ENCODE measurements around the gene NOX5. TPM values are rescaled to one million over a fixed set of nuclear protein-coding genes. Genes with fewer than 3 reads are reported as not detected.

The NOX5 gene
- total and polyA plus RNA-seq, 2 of the 13 experiments (the other 11 are each of a cell fraction or from before 2014, with no cell fraction given) = not detected

GRCh38 chr15:69035918-69036258, 21.4 kb downstream of the NOX5 start:
- H3K36me3 ChIP-seq (replicated peaks in 1 of 2; ENCODE audit: control insufficient read depth in 1 of 2, insufficient read depth in 2 of 2, low read length in 2 of 2) = no peaks in the 10 kb centered on the region
- in situ Hi-C loops (cut with HindIII; ENCODE audit: extremely low pct_ligation_motif_present, low pct_unique_long_range_greater_than_20kb) (no loop called here), intact Hi-C loops (cut with micrococcal nuclease; ENCODE audit: unreplicated experiment) (no loop called here)
- TF ChIP-seq ZNF841 (CRISPR knock-in tag; IDR thresholded peaks at IDR 0.05; ENCODE audit: borderline replicate concordance) (no peak), ZNF790 (CRISPR knock-in tag; IDR thresholded peaks at IDR 0.05; ENCODE audit: borderline replicate concordance) (no peak), ZNF629 (CRISPR knock-in tag; conservative IDR thresholded peaks at IDR 0.05) (0 out of 2 replicates have a peak, but pooled peaks have one; percentile 25), REL (CRISPR knock-in tag; conservative IDR thresholded peaks at IDR 0.05) (no peak), SMC3 (IDR thresholded peaks at IDR 0.05; ENCODE audit: low read length) (peak; percentile 0; the same call in 1 of the 2 replicates), XRCC5 (optimal IDR thresholded peaks at IDR 0.05; ENCODE audit: low read length) (no peak), NFIC (IDR thresholded peaks at IDR 0.05; ENCODE audit: low read length) (no peak), FOXM1 (CRISPR knock-in tag; IDR thresholded peaks at IDR 0.05) (no peak), CENPX (CRISPR knock-in tag; IDR thresholded peaks at IDR 0.05) (no peak), KMT2A (CRISPR knock-in tag; IDR thresholded peaks at IDR 0.05) (no peak), HMGA1 (CRISPR knock-in tag; conservative IDR thresholded peaks at IDR 0.05) (no peak), NCOA5 (CRISPR knock-in tag; IDR thresholded peaks at IDR 0.05) (no peak), PITX1 (CRISPR knock-in tag; IDR thresholded peaks at IDR 0.05) (no peak)
- TF ChIP-seq, protein P1, sequence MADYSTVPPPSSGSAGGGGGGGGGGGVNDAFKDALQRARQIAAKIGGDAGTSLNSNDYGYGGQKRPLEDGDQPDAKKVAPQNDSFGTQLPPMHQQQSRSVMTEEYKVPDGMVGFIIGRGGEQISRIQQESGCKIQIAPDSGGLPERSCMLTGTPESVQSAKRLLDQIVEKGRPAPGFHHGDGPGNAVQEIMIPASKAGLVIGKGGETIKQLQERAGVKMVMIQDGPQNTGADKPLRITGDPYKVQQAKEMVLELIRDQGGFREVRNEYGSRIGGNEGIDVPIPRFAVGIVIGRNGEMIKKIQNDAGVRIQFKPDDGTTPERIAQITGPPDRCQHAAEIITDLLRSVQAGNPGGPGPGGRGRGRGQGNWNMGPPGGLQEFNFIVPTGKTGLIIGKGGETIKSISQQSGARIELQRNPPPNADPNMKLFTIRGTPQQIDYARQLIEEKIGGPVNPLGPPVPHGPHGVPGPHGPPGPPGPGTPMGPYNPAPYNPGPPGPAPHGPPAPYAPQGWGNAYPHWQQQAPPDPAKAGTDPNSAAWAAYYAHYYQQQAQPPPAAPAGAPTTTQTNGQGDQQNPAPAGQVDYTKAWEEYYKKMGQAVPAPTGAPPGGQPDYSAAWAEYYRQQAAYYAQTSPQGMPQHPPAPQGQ (CRISPR knock-in tag; IDR thresholded peaks at IDR 0.05; ENCODE audit: borderline replicate concordance) = no peak
- H3K4me2 ChIP-seq (ENCODE audit: low read depth, low read length) = no peak overlapping the region
- H3K4me1 ChIP-seq (ENCODE audit: insufficient read depth, low read length) = peaks cover 11% of the 10 kb centered on the region
- ATAC-seq (no peak), FAIRE-seq (no peak), DNase-seq (ENCODE audit: low spot score) (no peak)
- BruUV-seq (replicated peaks) = no TSS peak
- H3K27me3 ChIP-seq (ENCODE audit: control insufficient read depth in 1 of 2, insufficient read depth in 2 of 2, low read length in 2 of 2) = peaks cover 0 to 8% of the 10 kb centered on the region in 2 experiments; a peak in 2 of 5 replicates
- no peaks in the 10 kb centered on the region for H3K79me2 ChIP-seq (ENCODE audit: insufficient read depth, low read length)
- H3K27ac ChIP-seq (ENCODE audit: extremely low read length, insufficient read depth, low read length) = no peak overlapping the region
- 50% methylated on average over 1 of the region's 1 CpG for WGBS (ENCODE audit: low lambda C conversion rate)
- H2AFZ ChIP-seq (ENCODE audit: low read length) = no peak overlapping the region
- ChIA-PET CTCF (ENCODE audit: low intra/inter-chr PET ratio, low total read pairs) (no interaction called here), POLR2A (no interaction called here)
- no peaks in the 10 kb centered on the region for H3K9me3 ChIP-seq (ENCODE audit: low read length)
- no peak overlapping the region for H3K4me3 ChIP-seq (replicated peaks in 1 of 3; ENCODE audit: insufficient read depth in 1 of 3, low read depth in 2 of 3, low read length in 3 of 3)
- H3K9ac ChIP-seq (ENCODE audit: insufficient read depth, low read depth, low read length) = no peak overlapping the region
- no peaks in the 10 kb centered on the region for H4K20me1 ChIP-seq (ENCODE audit: insufficient read depth, low read length)
